ENCODE measurements around the gene OLA1.

Gene OLA1

DNA sequence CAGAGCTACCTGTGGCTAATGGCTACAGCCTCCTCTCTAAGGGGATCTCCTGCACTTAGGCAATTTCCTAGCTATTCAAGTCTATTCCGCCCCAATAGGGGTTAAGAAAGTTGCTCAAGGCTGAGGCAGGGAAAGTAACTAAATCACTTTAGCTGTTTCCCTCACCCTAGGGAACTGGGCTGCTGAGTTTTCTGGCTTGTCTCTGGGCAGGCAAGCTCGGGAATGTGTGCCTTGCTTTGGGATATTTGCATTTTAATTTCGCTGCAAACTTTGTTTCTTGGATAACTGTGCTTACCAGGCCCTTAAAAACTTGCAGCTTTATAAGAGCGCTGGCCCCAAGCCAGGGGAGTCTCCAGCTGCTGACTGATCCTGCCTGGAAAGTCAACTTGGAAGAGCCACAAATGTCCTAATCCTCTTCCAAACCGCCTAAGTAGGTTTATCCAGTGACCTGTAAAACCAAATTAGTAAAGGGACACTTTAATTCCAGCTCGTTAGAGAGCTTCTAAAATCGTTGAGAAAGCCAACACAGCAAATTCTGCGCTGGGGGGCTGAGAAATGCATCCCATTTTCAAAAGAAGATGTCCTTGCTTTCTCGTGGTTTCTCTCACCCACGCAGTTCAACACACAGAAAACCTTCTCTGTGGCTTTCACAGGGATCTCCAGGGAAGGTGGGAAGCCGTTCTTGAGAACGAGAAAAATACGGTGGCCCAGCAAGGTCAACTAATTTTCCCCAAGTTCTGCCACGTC, 223.6 kb downstream of the OLA1 start:
- TF ChIP-seq JUND (IDR thresholded peaks at IDR 0.05; ENCODE audit: low read depth), result no peak
- DNase-seq (ENCODE audit: low read depth in 1 of 2, low spot score in 1 of 2), result no peak
- in situ Hi-C loops (cut with HindIII; ENCODE audit: low pct_unique_long_range_greater_than_20kb, low sequenced_read_pairs), result no loop called here

DNA sequence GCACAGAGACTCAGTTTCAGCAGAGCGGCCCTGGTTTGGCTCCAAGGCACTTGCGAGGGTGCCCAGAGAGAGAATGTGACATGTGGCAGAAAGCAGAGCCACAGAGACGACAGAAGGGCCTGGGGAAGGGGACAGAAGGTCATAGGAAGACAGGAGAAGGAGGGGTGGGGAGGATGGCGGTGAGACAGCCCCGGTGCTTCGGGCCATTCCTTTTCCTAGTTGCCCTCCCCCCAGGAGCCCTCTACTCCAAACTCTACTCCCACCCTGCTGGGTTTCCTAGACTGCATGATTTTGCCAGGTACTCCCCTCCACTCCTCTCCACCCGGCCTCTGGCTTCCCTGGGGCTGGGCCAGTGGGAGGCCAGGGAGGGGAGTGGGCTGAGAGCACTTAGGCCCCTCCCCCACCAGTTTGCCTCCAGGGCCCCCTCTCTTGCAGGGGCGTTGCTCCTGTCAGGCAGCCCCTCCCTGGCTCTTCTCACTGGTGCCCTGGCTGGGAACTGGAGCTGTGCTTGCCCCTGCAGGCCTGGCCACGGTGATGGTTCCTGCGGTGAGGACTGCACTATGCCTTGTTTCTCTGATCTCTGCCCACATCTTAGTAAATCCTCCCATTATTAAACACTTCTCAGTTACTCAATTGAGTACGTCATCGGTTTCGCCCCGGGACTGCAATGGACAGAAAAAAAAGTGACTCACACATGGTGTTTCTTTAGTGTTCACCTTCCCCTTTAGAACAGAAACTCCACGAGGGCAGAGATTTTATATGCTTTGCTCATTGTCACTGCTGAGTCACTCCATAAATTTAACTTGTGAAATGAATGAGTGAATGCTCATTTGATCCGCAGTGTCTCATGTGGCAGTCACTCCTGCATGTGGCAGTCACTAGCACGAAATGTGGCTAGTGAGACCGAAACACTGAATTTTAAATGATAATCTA, 224.5 kb downstream of the OLA1 start:
- TF ChIP-seq JUND (IDR thresholded peaks at IDR 0.05; ENCODE audit: low read depth), result no peak
- in situ Hi-C loops (cut with HindIII; ENCODE audit: low pct_unique_long_range_greater_than_20kb, low sequenced_read_pairs), result no loop called here
- DNase-seq (ENCODE audit: low read depth in 1 of 2, low spot score in 1 of 2), result no peak
